Femur (tissue), 1 donor: ENCODE data around the gene KPNA3.
"Not testable (repeated sequence)": the region's sequence is repeated elsewhere in the genome, so short reads cannot be mapped to it uniquely, and the experiment has no call there.

ENCODE experiments used
- DNase-seq: peaks from one replicate; pipeline ENCODE4 v3.0.0-alpha.2; 2017

The KPNA3 gene, protein sequence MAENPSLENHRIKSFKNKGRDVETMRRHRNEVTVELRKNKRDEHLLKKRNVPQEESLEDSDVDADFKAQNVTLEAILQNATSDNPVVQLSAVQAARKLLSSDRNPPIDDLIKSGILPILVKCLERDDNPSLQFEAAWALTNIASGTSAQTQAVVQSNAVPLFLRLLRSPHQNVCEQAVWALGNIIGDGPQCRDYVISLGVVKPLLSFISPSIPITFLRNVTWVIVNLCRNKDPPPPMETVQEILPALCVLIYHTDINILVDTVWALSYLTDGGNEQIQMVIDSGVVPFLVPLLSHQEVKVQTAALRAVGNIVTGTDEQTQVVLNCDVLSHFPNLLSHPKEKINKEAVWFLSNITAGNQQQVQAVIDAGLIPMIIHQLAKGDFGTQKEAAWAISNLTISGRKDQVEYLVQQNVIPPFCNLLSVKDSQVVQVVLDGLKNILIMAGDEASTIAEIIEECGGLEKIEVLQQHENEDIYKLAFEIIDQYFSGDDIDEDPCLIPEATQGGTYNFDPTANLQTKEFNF

DNA sequence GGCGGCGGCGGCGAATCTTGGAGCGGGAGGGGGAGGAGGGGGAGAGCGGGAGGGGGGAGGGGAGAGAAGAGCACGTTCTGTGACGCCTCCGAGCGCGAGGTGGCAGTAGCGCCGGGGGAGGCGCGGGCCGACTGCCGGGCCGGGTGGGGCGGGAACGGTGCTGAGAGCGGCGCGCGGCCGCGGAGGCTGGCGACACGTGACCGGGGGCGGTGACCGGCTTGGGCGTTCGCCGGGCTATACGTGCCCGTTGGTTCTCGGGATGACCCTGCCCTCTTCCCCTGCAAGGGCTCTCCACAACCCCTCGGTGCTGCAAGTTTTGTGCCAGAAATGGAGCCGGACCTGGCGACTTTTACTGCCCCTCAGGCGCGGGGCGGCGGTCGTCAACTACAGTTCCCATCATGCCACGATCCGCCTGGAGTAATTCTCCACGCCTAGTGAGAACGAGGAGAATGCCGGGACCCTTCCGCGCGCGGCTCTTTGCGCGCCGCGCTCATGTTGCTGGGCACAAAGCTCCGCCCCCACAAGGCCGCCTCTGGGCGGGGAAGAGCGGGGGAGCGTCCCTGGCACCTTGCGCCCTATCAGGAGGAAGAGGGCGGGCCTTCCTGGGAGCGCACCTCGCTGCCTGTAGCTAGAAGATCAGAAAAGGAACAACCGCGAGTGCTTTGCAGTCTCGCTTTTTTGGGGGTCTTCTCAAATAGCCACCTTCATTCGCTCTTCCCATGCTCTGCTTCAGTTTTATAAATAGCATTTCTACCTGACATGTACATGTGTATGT is at the start of gene KPNA3:
KPNA3 (minus strand) TSS at position 133 of the 775 bp plus-strand sequence. CDS start 176 bp downstream, outside the sequence.
- DNase-seq, result peak; percentile 97

DNA sequence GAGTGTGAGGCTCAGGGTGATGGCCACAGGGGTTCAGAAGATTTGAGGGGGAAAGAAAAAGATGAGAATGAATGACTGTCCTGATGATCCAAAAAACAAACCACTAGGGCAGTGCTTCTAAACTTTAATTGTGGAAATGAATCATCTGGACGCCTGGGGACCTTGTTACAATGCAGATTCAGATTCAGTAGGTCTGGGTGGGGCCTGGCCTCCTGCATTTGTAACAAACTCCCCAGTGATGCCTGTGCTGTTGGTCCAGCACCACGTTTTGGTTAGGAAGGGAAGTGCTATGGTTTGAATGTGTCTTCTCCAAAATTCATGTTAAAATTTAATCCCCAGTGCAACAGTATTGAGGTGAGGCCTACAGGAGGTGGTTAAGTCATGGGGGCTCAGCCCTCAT is 49.5 kb upstream of the KPNA3 start:
- DNase-seq, result no peak

GRCh38 chr13:49840675-49841074 is 48.2 kb upstream of the KPNA3 start:
- no peak for DNase-seq

- no peak for DNase-seq
Observed at GRCh38 chr13:49840266-49840665, 47.8 kb upstream of the KPNA3 start.

DNA sequence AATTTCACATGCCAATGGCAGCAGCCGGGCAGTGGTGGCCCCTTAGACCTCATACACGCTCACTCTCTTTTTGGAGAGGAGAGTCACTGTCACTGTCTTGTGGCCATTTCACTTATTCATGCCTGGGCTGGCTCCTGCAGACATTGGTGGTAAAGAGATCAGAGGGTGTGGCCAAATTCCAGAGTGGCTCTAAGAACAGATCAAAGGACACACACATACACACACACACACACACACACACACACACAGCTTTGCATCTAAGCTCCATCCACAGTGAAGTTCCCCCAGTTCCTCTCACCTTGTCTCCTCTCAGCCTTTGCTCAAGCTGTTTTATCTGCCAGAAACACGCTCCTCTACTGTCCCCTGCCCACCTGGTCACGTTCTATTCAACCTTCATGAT is 46.5 kb upstream of the KPNA3 start:
- DNase-seq, result no peak

GRCh38 chr13:49836516-49836915 is 44.0 kb upstream of the KPNA3 start:
- no peak for DNase-seq

DNA sequence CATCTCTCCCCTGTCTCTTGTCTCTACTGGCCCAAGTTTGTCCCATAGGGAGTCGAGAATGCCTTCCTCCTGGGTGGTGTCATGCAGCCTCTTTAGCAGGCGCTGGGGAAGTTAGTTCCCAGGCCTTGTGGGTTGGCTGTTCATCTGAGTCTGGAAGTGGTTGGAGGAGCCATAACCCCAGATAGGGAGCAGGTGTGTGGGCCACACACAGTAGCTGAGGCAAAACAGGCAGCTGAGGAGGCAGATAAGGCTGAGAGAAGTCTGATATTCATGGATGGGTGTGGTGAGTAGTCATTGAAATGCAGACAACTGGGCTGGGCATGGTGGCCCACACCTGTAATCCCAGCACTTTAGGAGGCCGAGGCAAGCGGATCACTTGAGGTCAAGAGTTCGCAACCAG is 40.9 kb upstream of the KPNA3 start:
- DNase-seq, result no peak

DNA sequence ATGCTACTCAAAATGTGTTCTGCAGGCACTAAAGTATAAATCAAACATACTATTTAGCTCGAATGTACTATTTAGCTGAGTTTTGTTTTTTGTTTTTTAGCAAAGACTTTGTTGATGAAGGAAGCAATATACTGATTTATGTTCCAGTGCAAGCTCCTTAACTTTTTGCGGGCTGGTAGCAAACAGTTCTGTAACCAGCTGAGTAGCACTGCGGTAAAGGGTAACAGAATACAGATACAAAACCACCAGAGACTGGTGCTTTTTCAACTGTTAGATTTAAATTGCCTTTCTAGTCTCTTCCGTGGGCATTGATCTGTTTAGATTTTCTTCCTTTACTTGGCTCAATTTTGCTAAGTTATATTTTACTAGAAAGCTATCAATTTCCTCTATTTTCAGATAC is 39.0 kb upstream of the KPNA3 start:
- DNase-seq, result no peak

DNA sequence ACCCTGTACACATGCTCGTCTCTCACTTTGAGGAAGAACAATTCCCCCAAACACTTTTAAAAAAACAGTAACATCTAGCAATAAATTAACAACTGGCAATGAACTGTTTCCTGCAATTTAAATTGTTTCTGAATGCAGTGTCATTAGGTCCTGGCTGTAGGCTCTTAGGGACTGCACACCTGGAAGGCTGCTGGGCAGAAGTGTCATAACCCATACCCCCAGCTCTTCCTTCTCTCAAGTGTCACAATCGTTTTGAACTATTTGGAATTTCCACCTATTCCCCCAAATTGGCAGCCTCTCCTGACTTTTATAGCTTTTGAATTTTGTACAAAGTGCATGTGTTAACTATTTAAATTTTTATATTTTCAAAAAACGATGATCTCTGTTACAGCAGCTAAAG is 38.2 kb upstream of the KPNA3 start:
- no peak for DNase-seq

DNA sequence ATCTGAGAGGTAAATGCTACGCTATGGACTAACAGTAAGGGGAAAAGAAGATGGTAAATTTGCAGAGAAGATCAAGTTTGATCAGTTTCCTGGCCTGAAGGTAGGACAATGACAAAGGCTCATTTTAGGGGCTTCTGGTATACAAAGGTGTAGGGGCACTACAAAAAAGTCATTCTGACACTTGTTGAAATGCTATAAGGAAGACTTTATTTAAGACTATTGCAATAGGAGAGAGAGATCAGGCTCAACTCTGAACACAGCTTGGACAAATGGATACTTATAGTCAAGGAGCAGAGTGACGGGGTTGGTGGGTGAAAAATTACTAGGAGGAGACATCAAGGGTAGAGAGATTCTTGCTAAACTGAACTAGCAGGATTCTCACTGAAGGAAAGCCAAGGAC is 37.2 kb upstream of the KPNA3 start:
- DNase-seq, result no peak

DNA sequence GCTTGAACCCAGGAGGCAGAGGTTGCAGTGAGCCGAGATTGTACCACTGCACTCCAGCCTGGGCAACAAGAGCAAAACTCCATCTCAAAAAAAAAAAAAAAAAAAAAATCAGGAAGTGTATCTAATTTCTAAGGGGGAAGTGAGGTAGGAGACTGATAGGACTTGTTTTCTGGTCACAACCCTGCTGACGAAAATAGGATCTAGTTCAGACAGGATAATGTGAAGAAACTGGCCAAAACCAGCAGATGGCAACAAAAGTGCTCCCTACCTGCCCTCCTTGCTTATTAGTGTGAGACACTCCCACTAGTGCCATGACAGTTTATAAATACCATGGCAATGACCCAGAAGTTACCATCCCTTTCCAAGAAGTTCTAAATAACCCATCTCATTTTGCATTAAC is 36.0 kb upstream of the KPNA3 start:
- no peak for DNase-seq

DNA sequence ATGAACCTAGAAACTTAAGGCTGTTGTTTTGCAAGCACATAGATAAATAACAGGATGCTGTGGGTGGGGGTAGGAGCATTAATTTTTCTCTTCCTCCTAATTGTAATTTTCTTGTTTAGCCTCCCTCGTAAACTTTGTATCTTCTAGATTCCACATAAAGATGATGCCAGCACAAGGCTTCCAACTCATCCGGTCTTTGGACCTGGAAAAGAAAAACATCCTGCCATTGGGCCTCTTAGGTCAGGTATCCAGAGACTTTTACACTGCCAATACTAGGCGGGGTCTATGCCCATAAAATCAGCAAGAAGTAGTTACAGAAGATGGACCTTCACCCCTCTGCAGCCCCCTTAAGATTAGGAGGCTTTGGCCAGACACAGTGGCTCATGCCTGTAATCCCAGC is 35.4 kb upstream of the KPNA3 start:
- DNase-seq, result no peak

DNA sequence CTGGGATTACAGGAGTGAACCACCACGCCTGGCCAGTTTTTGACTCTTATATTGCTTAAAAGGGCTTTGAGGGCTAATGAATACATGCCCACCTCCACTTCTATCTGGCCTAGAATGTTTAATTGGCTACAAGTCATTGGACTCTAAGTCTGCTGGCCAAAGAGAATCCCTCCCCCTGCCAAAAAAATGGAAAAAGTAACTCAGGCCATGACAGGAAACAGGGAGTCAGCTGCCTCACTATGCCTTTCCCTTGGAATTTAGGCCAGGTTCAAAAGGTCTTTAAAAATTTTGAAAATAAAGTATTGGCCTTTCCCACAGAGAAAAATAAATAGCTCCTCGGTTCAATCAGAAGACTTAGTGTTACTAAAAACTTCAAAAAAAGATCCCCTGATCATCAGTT is 34.9 kb upstream of the KPNA3 start:
- DNase-seq, result no peak

GRCh38 chr13:49821216-49822009 is 28.9 kb upstream of the KPNA3 start:
- DNase-seq, result no peak

- DNase-seq, result no peak
Observed at GRCh38 chr13:49820591-49821215, 28.2 kb upstream of the KPNA3 start.

- not testable (repeated sequence) for DNase-seq
Observed at GRCh38 chr13:49816047-49816446, 23.6 kb upstream of the KPNA3 start.

- no peak for DNase-seq
Observed at GRCh38 chr13:49814551-49815270, 22.2 kb upstream of the KPNA3 start.

- no peak for DNase-seq
Observed at GRCh38 chr13:49812812-49813211, 20.3 kb upstream of the KPNA3 start.

- no peak for DNase-seq
Observed at GRCh38 chr13:49811527-49811908, 19.0 kb upstream of the KPNA3 start.

GRCh38 chr13:49810567-49811526 is 18.4 kb upstream of the KPNA3 start:
- DNase-seq, result no peak

GRCh38 chr13:49807681-49808080 is 15.2 kb upstream of the KPNA3 start:
- no peak for DNase-seq
